Left renal cortex interstitium (tissue), 4 donors: ENCODE results near the gene SARDH. TPM values are rescaled to one million over a fixed set of nuclear protein-coding genes. Genes with fewer than 3 reads are reported as not detected.
"Not testable (repeated sequence)": the region's sequence is repeated elsewhere in the genome, so short reads cannot be mapped to it uniquely, and the experiment has no call there.

Source experiments
- DNase-seq, 4 donors: peaks; one replicate each; pipeline ENCODE4 v3.0.0-alpha.2; 2013; ENCODE audit warnings: low read depth in 4 of 4, low spot score in 2 of 4, missing footprints in 1 of 4
- polyA plus RNA-seq, 4 donors: library from polyadenylated mRNA; unstranded; fragments of 120-200 nt; gene quantifications; one replicate each; pipeline ENCODE4 v1.2.1, GENCODE V29; 2013; ENCODE audit not compliant: insufficient read length in 4 of 4

The SARDH gene
- polyA plus RNA-seq, 4 donors: 10.4 to 15.3 (median 10.9) TPM

DNA sequence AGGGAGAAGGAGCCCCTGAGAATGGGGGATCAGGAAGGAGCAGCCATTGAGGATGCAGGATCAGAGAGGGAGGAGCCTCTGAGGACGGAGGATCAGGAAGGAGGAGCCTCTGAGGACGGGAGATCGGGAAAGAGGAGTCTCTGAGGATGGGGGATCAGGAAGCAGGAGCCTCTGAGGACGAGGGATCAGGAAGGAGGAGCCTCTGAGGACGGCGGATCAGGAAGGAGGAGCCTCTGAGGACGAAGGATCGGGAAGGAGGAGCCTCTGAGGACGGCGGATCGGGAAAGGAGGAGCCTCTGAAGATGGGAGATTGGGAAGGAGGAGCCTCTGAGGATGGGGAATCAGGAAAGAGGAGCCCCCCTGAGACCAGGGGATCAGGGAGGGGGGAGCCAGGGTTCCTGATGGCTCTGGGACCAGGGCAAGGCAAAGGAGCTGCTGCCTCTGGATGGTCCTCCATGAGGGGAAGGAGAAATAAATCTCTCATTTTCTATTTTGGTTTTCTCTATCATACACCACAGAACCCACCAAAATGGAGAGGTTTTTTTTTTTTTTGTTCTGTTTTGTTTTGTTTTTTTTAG is 22.6 kb upstream of the SARDH start:
- no peak for DNase-seq

DNA sequence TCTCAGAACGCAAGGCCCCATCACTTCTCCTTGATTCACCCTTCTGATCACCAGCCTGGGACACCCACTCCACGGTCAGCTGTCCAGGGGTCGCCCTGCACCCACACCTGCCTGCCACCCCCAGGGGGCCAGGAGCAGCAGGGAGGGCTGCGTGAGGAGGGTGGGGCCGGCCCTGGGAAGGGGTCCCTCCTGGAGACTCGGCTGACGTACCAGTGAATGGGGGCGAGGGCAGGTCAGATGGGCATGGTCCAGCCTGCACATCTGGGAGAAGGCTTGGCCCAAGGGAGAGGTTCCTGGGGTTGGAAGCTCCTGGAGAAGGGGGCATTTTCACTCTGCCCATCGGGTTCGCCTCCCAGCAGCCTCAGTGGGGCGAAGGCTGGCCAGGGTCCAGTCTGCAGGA is 21.8 kb upstream of the SARDH start:
- no peak for DNase-seq

DNA sequence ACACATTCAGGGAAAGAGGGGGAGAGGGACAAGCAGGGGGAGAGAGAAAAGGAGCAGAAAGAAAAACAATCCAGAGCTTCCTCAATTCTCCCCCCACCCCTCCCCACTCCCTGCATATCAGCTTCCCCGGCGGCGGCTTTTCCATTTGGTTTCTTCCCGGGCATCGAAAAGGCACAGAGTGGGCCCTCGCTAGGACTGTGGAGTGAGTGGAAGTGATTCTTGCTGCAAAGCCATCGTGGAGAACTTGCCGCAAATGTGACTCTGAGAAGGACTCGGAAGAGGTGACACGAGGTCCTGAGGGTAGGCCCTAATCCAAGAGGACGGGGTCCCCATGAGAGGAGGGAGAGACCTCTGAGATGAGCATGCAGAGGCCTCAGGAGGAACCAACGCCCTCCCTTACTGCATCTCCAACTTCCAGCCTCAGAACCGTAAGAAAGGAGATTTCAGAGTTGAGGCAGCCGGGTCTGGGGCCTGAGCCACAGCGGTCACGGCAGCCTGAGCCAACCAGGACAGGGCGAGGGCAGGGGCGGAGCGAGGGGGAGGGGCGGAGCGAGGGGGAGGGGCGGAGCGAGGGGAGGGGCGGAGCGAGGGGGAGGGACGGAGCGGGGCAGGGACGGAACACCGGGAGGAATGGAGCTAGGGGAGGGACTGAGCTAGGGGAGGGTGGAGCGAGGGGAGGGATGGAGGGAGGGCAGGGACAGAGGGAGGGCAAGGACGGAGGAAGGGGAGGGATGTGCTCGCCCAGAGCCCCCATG is 21.2 kb upstream of the SARDH start:
- DNase-seq: peak in 1 of 4 donors; percentile 38

DNA sequence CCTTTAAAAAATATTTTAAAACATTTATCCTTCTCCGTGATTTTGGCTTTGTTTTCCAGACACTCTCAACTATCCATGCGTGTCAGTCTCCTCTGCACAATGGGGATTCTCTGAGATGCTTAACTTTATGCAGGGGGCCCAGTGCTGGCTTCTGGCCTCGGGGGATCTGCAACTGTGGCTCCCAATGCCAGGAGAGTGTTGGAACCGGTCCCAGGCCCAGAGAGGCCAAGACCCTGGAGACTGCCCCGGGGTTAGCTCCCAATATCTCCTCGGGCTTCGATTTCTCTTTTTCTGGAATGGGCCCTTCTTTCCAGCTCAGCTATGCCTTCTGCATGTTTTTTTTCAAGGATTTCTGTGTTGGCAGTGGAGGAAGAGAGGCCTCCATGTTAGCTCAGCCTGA is 20.1 kb upstream of the SARDH start:
- no peak for DNase-seq

DNA sequence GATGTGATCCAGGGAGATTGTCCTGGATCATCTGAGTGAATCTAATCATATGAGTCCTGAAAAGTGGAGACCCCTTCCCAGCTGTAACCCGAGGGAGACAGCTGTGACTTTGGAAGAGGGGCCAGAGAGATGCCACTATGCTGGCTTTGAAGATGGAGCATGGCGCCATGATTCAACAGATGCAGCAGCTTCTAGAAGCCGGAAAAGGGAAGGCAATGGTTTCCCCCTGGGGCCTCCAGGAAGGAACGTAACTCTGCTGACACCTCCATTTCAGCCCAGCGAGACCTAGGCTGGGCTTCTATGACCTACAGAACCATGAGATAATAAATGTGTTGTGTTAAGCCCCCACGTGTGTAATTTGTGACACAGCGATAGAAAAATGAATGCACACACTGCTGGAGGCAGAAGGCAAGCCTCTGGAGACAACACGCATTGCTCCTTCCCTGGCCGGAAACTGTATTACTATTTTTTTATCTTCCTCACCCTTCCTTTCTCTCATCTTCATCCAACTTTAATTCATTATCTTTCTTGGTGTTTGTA is 16.6 kb upstream of the SARDH start:
- DNase-seq: no peak

DNA sequence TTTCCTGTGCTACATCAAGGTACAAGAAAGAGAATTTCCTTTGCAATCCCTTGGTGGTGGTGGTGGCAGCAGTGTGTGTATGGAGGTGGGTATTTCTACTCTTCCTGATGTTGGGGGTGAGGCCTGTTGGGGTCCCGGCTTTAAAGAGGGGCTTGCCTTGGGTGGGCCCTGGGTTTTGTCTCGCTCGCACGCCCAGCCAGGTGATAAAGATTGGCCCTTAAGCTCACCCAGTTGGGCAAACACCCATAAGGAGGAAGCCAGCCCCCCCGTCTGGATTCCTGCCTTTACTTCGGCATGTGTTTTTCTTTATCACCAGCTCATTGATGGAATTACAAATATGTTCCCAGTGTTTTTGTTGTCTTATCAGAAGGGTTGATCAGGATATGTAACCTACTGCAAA is 16.0 kb upstream of the SARDH start:
- DNase-seq: no peak

DNA sequence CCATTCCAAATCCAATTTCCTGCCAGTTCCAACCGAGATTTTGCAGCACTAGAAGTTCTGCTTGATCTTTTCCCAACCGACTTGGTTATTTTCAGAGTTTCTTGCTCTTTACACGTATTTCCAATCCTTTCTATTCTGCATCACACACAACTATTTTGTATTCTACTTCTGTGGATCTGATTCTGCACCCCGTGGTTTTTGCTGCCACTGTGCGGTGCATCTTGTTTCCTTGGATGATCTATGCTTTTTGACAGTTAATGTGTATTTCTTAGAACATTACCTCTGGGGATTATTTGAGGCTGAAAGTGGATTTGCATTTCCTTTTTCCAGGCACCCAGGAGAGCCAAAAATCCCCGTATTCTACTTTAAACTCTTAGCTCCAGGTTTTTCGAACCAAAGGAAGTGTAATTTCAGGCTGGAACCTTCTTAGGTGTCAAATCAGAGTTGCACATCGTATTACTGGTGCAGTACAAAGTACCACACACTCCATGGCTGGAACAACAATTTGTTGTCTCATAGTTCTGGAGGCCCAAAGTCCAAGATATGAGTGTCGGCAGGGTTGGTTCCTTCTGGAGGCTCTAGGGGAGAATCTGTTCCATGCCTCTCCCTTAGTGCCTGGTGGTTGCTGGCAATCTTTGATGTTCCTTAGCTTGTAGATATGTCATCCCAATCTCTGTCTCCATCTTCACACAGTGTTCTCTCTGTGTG is 14.7 kb upstream of the SARDH start:
- no peak for DNase-seq

DNA sequence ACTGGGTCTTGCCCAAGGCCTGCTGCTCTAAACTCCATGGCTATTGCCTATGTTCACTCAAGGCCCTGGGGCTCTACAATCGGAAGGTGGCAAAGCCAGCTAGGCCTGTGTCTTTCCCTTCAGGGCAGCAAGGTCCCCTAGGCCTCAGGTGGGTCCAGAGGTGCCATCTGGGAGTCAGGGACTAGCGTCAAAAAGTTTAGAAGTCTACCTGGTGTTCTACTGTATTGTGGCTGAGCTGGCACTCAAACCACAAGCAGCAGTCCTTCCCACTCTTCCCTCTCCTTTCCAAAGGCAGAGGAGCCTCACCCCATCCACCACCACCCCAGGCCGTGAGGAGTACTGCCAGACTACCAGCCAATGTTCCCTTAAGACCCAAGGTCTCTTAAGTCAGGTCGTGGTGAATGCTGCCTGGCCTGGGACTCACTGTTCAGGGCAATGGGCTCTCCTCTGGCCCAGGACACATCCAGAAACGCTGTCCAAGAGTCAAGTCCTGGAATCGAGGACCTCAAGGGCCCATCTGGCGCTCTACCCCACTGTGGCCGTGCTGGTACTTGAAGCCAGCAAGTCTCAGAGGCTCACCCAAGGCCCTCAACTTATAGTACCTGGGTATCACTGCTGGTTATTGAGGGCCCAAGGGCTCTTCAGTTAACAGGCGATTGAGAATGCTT is 13.0 kb upstream of the SARDH start:
- no peak for DNase-seq

DNA sequence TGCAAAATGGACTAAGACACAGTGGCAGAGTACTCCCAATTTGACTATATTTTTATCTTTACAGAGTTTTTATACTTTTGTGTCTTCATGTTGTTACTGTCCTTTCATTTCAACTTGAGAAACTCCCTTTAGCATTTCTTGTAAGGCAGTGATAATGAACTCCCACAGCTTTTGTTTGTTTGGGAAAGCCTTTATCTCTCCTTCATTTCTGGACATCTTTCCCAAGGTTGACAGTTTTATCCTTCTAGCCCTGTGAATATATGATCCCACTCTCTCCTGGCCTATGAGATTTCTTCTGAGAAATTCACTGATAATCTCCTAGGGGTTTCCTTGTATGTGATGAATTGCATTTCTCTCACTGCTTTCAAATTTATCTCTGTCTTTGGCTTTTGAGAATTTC is 9.2 kb upstream of the SARDH start:
- DNase-seq: no peak

DNA sequence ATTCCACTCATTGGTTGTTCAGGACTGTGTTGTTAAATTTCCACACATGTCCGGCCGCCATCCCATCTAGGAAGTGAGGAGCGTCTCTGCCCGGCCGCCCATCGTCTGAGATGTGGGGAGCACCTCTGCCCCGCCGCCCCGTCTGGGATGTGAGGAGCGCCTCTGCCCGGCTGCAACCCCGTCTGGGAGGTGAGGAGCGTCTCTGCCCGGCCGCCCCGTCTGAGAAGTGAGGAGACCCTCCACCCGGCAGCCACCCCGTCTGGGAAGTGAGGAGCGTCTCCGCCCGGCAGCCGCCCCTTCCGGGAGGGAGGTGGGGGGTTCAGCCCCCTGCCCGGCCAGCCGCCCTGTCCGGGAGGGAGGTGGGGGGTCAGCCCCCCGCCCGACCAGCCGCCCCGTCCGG is 6.4 kb upstream of the SARDH start:
- not testable (repeated sequence) for DNase-seq

DNA sequence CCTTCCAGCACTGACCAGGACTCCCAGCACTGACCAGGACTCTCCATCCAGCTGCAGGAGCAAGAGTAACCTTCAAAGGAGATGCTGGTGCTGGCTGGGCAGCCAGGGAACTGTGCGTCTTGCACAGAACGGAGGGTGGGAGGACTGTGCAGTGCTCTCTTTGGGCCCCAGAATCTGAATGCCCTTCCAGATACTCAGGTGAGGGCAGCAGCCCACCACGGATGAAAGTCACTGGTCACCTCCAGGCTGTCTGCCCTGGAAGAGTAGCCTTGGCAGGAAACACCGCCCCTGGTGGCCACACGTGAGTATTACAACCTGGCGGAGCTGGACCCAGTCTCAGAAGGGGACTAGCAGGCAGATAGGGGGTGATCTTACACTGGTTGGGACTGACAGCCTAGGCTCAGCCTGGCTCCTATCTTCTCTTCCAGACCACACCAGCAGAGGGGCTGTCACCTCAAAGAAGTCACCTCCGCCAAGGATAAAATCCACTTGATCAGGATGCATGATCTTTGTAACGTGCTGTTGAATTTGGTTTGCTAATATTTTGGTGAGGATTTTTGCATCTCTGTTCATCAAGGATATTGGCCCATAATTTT is 4.8 kb upstream of the SARDH start:
- DNase-seq: peak in 3 of 4 donors; percentile 36 to 68 (median 55)

DNA sequence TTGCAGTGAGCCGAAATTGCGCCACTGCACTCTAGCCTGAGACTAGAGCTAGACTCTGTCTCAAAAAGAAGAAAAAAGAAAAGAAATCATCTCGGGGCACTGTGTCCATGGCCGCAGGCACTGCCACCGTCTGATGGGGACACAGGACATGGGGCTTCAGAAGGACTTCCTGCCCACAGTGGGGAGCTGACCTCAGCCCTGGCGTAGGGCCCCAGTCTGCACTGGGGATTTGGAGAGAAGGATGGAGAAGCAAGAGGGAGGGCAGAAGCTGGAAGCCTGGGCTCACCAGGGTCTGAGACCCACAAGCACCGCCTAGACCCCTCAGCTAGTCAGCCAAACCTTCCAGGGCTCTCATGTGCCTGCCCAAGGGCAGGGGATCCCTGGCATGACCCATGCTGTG is 4.1 kb upstream of the SARDH start:
- DNase-seq: no peak

DNA sequence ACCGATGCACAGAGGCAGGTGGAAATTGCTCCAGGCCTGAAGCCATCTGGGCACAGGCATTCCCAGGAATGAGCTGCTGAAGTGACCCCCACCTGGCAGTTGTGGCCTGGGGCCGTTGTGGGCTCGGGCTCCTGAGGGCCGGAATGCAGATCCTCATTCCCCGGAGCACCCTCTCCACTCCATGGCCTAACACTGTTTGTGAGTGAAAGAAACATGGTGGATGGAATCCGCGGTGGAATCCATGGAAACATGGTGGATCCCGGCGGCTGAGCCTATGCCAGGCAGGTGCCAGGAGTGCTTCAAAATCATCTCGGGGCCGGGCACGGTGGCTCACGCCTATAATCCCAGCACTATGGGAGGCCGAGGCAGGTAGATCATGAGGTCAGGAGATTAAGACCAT is 3.6 kb upstream of the SARDH start:
- no peak for DNase-seq

DNA sequence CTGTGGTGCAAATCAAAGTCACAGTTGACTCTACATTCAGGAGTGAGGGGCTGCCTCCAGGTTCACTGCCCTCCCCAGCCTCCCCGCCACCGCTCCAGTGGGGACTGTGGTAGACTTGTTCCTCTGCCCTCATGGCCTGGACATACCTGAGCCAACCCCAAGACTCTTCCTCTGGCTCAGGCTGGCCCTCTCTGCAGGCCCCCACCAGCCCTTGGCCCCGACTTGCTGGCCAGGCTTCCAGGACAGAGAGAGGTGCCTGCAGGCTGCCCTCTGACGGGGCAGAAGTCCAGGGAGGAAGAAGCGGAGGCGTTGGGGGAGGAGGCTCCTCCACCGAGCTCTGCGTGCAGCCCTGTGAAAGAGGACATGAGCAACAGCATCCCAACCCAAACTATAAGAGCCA is 2.8 kb upstream of the SARDH start:
- no peak for DNase-seq

DNA sequence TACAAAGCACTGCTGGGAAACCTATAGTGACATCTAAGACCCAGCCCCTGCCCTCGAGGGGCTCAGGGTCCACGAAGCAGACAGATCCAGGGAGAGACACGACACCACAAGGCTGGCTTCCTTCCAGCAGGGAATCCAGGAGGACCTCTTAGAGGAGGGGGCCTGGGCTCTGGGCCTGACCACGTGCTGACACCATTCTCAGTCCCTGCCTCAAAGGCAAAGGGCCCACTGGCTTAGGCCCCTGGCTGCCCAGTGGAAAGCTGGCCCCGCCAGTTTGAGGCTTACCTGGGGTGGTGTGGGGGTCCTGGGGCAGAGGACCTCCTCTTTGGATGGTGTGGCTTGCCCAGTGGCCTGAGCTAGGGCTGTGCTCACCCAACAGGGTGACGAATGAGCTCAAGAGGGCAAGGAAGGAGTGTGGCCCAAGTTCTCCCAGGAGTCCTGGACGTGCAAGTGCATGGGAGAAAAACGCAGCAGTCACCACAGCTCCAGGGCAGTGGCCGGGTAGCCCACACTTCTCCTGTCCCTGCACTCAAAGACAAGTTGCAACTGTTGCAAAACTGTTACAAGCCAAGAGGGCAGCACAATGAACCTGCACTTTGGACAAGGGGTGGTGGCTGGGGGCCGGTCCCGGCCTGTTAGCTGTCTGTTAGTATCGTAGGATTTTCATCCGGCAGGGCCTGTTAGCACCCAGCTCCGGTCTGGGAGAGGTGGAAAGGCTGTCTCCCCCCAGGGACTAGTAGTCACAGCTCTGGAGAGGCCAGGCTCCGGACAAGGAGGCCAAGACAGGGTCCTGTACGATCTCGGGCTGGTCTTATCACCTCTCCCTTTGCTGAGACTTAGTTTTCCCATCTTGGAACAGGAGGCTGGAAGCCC is 1.5 kb upstream of the SARDH start:
- no peak for DNase-seq

DNA sequence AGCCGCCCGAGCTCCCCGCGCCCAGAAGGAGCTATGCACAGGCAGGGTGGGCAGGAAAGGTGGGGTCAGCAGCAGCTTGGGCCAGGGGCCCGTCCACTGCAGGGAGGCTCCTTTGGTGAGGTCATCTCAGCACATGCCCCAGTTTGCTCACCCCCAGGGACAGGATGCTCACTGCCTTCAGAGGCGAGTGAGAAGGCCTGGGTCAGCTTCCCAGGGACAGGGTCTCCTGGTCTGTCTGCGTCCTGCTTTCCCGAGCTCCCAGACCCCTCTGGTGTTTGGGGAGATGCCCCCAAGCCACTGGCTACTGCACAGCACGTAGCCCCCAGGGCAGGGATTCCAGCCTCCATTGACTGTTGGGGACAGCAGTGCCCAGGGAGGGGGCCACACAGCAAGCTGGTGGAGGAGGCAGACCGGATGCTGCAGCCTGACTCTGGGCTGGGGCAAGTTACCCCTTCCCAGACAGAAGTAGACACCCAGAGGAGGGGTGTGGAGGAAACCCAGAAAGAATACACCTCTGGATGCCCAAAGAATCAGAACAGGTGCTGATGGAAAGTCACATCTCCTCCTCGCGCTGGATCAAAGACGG is 581 bp upstream of the SARDH start:
- DNase-seq: no peak

DNA sequence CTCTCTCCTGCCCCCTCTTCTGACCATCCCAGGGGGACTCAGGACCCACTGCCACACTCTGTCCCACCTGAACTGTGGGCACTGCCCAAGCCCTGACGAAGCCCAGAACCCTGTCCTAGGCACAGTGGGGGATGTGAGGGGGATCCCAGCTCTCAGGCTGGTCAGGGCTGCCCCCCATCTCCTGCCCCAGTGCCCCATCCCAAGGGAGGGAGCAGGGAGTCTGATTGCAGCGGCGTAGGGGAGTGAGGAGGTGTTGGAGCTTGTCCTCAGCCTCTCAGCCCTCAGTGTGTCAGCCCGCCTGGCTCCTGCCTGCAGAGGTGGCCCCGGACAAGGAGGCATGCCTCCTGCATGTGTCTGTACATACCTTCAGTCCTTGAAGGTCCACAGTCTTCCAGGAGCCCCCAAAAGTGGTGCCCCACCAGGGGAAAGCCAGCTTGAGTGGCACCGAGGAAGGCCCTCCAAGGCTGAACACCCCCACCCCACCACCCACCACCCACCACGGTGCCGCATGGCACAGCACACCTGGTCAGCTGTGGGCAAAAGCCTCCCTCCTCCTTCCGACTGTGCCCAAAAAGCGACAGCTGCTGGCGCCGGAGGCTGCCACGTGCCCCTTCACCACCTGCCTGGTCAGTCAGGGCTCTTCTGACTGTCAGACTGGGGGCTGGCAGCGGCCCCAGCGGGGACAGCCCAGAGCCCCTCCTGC is 930 bp downstream of the SARDH start:
- DNase-seq: no peak

DNA sequence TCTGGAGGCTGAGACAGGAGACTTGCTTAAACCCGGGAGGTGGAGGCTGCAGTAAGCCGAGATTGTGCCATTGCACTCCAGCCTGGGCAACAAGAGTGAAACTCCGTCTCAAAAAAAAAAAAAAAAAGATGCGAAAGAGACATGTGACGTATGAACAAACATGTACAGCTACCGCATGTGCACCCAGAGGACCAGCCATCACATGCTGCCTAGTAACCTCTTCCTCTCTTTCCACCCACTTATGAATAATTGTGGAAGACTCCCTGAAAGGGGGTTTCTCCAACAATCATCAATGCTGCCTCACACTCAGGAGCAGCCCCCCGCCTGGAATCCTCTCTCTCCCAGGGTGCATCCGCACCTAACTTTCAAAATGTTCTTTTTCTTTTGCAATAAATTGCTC is 2.2 kb downstream of the SARDH start:
- no peak for DNase-seq

DNA sequence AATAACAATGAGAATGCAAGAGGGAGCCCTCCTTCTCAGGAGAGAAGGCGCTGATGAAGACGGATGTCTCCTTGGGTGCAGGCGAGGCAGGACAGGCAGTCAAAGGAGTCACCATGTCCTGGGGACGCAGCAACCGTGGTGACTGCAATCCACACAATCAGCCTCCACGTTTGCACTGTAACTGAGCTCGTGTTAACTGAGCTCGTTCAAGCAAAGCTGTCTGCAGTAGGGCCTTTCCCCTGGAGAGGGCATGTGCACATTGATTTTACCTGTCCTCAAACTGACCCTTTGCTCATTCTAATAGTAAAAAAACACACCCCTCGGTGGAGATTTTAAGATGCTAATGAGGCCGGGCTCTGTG is 2.8 kb downstream of the SARDH start:
- DNase-seq: no peak
